Measurements from ENCODE around the gene GPR141.

GRCh38 chr7:37698276-37698675 lies 14.7 kb downstream of the GPR141 start:
- TF ChIP-seq CTCF (IDR thresholded peaks at IDR 0.05) (no peak), POLR2A (IDR thresholded peaks at IDR 0.05) (no peak), POLR2AphosphoS5 (IDR thresholded peaks at IDR 0.05; ENCODE audit: insufficient read depth in 1 of 2, low read depth in 1 of 2) (no peak)

Measured in vagina (tissue), 2 donors.